OCI-LY3 (cell line): ENCODE data around the gene HSDL2.

ENCODE experiments used
- CTCF ChIP-seq: fragments of 200-600, 300-600 bp; sonication (generic); IDR thresholded peaks from 2 replicates; pipeline ENCODE4 v1.5.1; 2014; ENCODE audit warnings: antibody characterized with exemption, low read length, low read depth
- EZH2phosphoT487 ChIP-seq: fragments of 200-600 bp; shearing (Covaris generic); IDR thresholded peaks from 2 replicates; pipeline ENCODE4 v1.6.1; 2018; ENCODE audit warnings: antibody characterized with exemption, mixed run types, low read depth

GRCh38 chr9:112421771-112422222 is 41.9 kb downstream of the HSDL2 start:
- TF ChIP-seq CTCF, result no peak
- no peak for TF ChIP-seq EZH2phosphoT487
